Natural killer cell (primary cell): ENCODE results near the gene ADGRE1. TPM values are rescaled to one million over a fixed set of nuclear protein-coding genes. Genes with fewer than 3 reads are reported as not detected.

Experiments used
- ATAC-seq, 3 donors: fragments of 150-1000 bp in 2 of 3; fragments of 200-7000 bp in 1 of 3; cut with Tn5 transposase; 1 replicate in 1 of 3; 2 replicates in 2 of 3; pipeline ENCODE4 v1.10.0; 2021; ENCODE audit warnings: mild to moderate bottlenecking in 2 of 3, moderate library complexity in 2 of 3
- DNase-seq, 2 donors: peaks; one replicate each; pipeline versions ENCODE4 v3.0.0 to v3.0.0-alpha.2; 2013 to 2021; ENCODE audit warnings: mixed read lengths in 1 of 2
- H3K27ac ChIP-seq: one replicate; pipeline ENCODE4 v1.5.1; 2013; ENCODE audit warnings: mild to moderate bottlenecking, low read length
- H3K27me3 ChIP-seq: one replicate; pipeline ENCODE4 v1.6.1; 2013; ENCODE audit warnings: low read length; ENCODE audit not compliant: control insufficient read depth, insufficient read depth
- H3K36me3 ChIP-seq: one replicate; pipeline ENCODE4 v1.6.1; 2013; ENCODE audit warnings: low read length; ENCODE audit not compliant: control insufficient read depth, insufficient read depth
- H3K4me1 ChIP-seq: one replicate; pipeline ENCODE4 v1.6.1; 2013; ENCODE audit warnings: low read length; ENCODE audit not compliant: control insufficient read depth, insufficient read depth
- H3K4me3 ChIP-seq: one replicate; pipeline ENCODE4 v1.5.1; 2013; ENCODE audit warnings: low read length
- H3K9me3 ChIP-seq: one replicate; pipeline ENCODE4 v1.6.1; 2013; ENCODE audit warnings: low read length; ENCODE audit not compliant: control insufficient read depth, insufficient read depth
- H3K27ac Mint-ChIP-seq, 2 donors: one replicate each; pipeline ENCODE4 v1.8.0; 2022; ENCODE audit warnings: mild to moderate bottlenecking in 2 of 2, mixed read lengths in 2 of 2, moderate library complexity in 1 of 2
- H3K27me3 Mint-ChIP-seq, 2 donors: one replicate each; pipeline ENCODE4 v1.8.0; 2022; ENCODE audit warnings: low read depth in 2 of 2, mixed read lengths in 2 of 2
- H3K36me3 Mint-ChIP-seq: one replicate; pipeline ENCODE4 v1.8.0; 2022; ENCODE audit warnings: mixed read lengths
- H3K4me1 Mint-ChIP-seq, 2 donors: one replicate each; pipeline ENCODE4 v1.8.0; 2022; ENCODE audit warnings: mixed read lengths in 2 of 2
- H3K4me3 Mint-ChIP-seq: one replicate; pipeline ENCODE4 v1.8.0; 2022; ENCODE audit warnings: mild to moderate bottlenecking, moderate library complexity, mixed read lengths
- H3K9me3 Mint-ChIP-seq, 2 donors: one replicate each; pipeline ENCODE4 v1.8.0; 2022; ENCODE audit warnings: mixed read lengths in 2 of 2
- WGBS: methylation state at CpG from one replicate; pipeline ENCODE4 v1.1.7; 2013; ENCODE audit warnings: missing lambda C conversion rate; ENCODE audit not compliant: insufficient coverage; 5-methylcytosine and 5-hydroxymethylcytosine counted together
- intact Hi-C: fragments of 100-400 bp; cut with micrococcal nuclease; formaldehyde crosslinking; loops from one replicate; pipeline ENCODE4 v1.14.2; 2022
- total RNA-seq, 4 donors: library from RNA; stranded (reverse); fragments of 120-200 nt in 1 of 4; gene quantifications; one replicate each; pipeline versions ENCODE4 v1.2.3 to v1.2.4, GENCODE V29; 2013 to 2022
- TF ChIP-seq, protein P1 (sequence below): fragments of 200-600 bp; IDR thresholded peaks from one replicate; pipeline ENCODE4 v1.8.0; 2022; ENCODE audit warnings: antibody characterized with exemption

The ADGRE1 gene
- total RNA-seq, 3 donors from 2014 or later (not counting 1 experiment from before 2014, with no cell fraction given): 2.6 to 13.7 (median 13.0) TPM

DNA sequence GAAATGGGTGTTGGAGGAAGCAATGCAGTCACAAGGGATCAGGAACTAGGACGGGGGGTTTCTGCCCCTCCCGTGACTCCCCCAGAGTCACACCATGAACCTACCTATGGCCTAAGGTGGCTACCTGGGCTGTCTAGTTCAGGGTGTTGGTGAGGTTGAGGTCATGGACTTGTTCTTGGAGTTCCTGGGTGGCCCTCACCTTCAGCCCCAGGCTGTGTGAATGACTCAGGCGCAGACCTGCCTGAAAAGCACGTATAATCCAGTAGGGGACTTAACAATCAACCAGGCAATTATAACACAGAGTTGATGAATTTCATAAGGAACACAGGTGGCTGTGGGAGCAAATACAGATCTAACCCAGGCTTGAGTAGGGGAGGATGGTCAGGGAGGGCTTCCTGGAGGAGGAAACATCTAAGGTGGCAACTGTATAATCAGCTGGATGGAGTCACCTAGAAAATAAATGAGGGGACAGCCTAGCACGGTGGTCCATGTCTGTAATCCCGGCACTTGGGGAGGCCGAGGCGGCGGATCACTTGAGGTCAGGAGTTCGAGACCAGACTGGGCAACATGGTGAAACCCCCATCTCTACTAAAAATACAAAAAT is 25.6 kb upstream of the ADGRE1 start:
- Mint-ChIP-seq H3K36me3 (no peaks in the 10 kb centered on the region), H3K4me1 (peaks cover 13 to 19% of the 10 kb centered on the region in 2 donors), H3K27ac (peak overlapping the region; percentile 87 to 93), H3K27me3 (no peaks in the 10 kb centered on the region), H3K9me3 (no peaks in the 10 kb centered on the region), H3K4me3 (no peak overlapping the region)
- Histone ChIP-seq H3K4me1 (peaks cover 13% of the 10 kb centered on the region), H3K27ac (peak overlapping the region; percentile 28), H3K27me3 (no peaks in the 10 kb centered on the region), H3K9me3 (no peaks in the 10 kb centered on the region), H3K4me3 (no peak overlapping the region), H3K36me3 (peaks cover 7% of the 10 kb centered on the region)
- DNase-seq: peak in 1 of 2 donors; percentile 35
- WGBS: 79% methylated on average over 9 of the region's 10 CpGs
- ATAC-seq: no peak
- intact Hi-C loops: loop anchor here (1.0 to 2.0 kb wide), 3 partner anchors 89 to 581 kb away; partner anchors contain the start of genes SH2D3A and VAV1
- TF ChIP-seq, protein P1, sequence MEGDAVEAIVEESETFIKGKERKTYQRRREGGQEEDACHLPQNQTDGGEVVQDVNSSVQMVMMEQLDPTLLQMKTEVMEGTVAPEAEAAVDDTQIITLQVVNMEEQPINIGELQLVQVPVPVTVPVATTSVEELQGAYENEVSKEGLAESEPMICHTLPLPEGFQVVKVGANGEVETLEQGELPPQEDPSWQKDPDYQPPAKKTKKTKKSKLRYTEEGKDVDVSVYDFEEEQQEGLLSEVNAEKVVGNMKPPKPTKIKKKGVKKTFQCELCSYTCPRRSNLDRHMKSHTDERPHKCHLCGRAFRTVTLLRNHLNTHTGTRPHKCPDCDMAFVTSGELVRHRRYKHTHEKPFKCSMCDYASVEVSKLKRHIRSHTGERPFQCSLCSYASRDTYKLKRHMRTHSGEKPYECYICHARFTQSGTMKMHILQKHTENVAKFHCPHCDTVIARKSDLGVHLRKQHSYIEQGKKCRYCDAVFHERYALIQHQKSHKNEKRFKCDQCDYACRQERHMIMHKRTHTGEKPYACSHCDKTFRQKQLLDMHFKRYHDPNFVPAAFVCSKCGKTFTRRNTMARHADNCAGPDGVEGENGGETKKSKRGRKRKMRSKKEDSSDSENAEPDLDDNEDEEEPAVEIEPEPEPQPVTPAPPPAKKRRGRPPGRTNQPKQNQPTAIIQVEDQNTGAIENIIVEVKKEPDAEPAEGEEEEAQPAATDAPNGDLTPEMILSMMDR: no peak

DNA sequence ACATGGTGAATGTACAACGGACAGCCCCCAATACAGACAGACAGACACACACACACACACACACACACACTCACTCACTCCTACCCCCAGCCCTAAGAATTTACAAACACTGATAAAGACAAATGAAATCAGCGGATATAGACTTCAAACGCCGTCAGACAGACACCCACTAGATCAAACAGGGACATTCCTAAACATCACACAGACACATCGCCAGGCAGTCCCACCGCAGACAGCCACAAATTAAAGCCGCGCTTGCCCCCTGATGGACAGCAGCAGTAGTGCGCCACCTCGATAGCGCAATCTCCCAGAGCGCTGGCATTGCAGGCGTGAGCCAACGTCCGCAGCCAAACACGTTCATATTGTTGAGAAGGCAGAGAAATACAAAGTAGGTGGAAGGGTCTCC is 24.7 kb upstream of the ADGRE1 start:
- Histone ChIP-seq H3K4me3 (peak overlapping the region; percentile 40), H3K4me1 (peaks cover 13% of the 10 kb centered on the region), H3K9me3 (no peaks in the 10 kb centered on the region), H3K27ac (peak overlapping the region; percentile 73), H3K36me3 (no peaks in the 10 kb centered on the region), H3K27me3 (no peaks in the 10 kb centered on the region)
- Mint-ChIP-seq H3K4me1 (peaks cover 13 to 19% of the 10 kb centered on the region in 2 donors), H3K27ac (peak overlapping the region; percentile 87 to 93), H3K4me3 (peak overlapping the region; percentile 88), H3K27me3 (no peaks in the 10 kb centered on the region), H3K36me3 (no peaks in the 10 kb centered on the region), H3K9me3 (no peaks in the 10 kb centered on the region)
- 4% methylated on average over 16 of the region's 16 CpGs for WGBS
- peak; percentile 90 to 96 for DNase-seq
- peak; percentile 86 to 95 (median 88) for ATAC-seq
- intact Hi-C loops: loop anchor here (1.0 to 2.0 kb wide), 8 partner anchors 60 to 582 kb away; partner anchors contain the start of genes GPR108, SH2D3A and VAV1
- TF ChIP-seq, protein P1: peak; percentile 57

DNA sequence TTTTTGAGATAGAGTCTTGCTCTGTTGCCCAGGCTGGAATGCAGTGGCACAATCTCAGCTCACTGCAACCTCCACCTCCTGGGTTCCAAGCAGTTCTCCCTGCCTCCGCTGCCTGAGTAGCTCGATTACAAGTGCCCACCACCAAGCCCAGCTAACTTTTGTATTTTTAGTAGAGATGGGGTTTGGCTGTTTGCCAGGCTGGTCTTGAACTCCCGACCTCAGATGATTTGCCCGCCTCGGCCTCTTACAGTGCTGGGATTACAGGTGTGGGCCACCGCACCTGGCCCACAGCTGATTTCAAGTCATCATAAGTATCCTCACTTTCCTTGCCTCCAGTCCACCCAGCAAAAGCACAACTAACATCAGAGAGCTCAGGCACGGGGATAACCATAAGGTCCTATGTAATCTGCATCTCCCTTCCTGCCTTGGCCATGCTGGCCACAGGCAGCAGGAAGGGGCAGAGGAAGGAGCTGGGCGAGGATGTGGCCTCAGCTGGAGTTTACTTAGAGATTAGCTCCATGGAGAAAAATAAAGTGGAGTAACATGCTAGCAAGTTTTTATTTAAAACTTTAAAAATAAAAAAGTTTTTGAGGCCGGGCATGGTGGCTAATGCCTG is 22.9 kb upstream of the ADGRE1 start:
- DNase-seq (no peak), ATAC-seq (no peak)
- no peaks in the 10 kb centered on the region for H3K36me3 Mint-ChIP-seq
- H3K27me3 ChIP-seq: no peaks in the 10 kb centered on the region
- intact Hi-C loops: no loop called here
- H3K27ac Mint-ChIP-seq: no peak overlapping the region
- H3K4me3 ChIP-seq: no peak overlapping the region
- H3K4me1 ChIP-seq: peaks cover 13% of the 10 kb centered on the region
- no peaks in the 10 kb centered on the region for H3K27me3 Mint-ChIP-seq
- no peaks in the 10 kb centered on the region for H3K36me3 ChIP-seq
- WGBS: 60% methylated on average over 7 of the region's 9 CpGs
- TF ChIP-seq, protein P1: no peak
- H3K9me3 ChIP-seq: no peaks in the 10 kb centered on the region
- no peaks in the 10 kb centered on the region for H3K9me3 Mint-ChIP-seq
- no peak overlapping the region for H3K27ac ChIP-seq
- peak overlapping the region; percentile 35 for H3K4me3 Mint-ChIP-seq
- H3K4me1 Mint-ChIP-seq: peaks cover 13 to 19% of the 10 kb centered on the region in 2 donors
